HT-29 (cell line): Measurements from ENCODE around the gene IDH1. TPM values are rescaled to one million over a fixed set of nuclear protein-coding genes. Genes with fewer than 3 reads are reported as not detected.
A peak's percentile ranks its signal among the peaks of the same experiment; 100 is the strongest.
"Not testable (repeated sequence)": the region's sequence is repeated elsewhere in the genome, so short reads cannot be mapped to it uniquely, and the experiment has no call there.

Experiments used
- DNase-seq: peaks from one replicate; pipeline ENCODE4 v3.0.0-alpha.2; 2015; ENCODE audit warnings: low spot score
- total RNA-seq: library from RNA; depleted of rRNA; stranded (reverse); fragments of >200 nt; shearing (Covaris generic); gene quantifications from 2 replicates; pipeline ENCODE4 v1.2.3, GENCODE V29; 2014; rRNA removed

Gene IDH1
- total RNA-seq, 1 experiment from 2014 or later: 86.5 TPM

GRCh38 chr2:208222351-208222750, 32.5 kb downstream of the IDH1 start:
- no peak for DNase-seq

DNA sequence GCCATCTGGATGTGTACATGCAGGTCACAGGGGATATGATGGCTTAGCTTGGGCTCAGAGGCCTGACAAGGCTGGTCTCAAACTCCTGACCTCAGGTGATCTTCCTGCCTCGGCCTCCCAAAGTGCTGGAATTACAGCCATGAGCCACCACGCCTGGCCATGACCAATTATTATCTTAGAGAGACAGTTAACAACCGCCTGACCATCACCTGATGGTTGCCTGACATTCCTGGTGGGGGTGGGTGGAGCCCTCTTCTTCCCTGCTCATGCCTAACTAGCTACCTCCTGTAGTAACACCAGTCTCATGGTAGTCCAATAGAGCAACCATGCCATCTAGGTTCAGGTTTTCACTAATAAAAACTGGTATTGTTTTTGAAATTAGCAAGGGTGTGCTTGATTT, 33.0 kb downstream of the IDH1 start:
- DNase-seq: not testable (repeated sequence)

GRCh38 chr2:208210688-208211451, 44.0 kb downstream of the IDH1 start:
- no peak for DNase-seq

DNA sequence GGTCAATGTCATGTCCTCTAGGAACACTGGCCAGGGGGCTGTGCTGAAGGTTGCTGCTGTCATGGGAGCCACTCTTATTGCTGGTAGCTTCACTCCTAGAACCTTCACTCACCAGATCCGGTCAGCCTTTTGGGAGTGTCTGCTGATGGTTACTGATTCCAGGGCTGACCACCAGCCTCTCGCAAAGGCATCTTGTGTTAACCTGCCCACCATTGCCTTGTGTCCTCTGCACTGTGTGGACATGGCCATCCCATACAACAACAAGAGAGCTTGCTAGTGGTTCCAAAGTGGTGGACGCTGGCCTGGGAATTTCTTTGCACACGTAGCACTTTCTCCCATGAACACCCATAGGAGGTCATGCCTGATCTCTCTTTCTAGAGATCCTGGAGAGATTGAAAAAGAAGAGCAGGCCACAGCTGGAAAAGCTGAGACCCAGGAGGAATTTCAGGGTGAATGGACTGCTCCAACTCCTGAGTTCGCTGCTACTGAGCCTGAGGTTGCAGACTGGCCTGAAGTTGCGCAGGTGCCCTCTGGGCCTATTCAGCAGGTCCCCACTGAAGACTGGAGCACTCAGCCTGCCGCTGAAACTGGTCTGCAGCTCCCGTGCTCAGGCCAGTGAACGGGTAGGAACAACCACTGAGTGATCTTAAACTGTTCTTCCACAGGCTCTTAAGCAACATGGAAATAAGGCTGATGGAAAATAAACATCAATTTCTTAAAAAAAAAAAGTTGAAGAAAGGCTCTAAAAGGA, 46.4 kb downstream of the IDH1 start:
- DNase-seq: no peak

- DNase-seq: no peak
Measured at GRCh38 chr2:208207769-208208168, 47.1 kb downstream of the IDH1 start.

DNA sequence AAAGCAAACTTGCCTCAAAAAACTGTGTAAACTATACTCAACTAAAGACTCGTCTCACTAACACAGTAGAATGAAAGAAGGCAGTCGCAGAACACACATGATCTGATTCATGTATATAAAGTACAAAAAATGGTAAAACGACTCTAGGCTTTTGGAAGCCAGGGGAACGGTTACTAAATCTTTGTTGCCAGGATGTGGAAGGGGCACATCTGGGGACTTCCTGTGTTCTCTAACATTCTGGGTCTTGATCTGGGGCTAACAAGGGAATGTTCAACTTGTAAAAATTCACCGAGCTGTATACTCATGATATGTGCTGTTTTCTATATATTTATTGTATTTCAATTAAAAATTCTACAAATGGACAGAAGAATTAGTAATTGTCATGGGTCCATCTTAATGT, 50.7 kb downstream of the IDH1 start:
- no peak for DNase-seq

GRCh38 chr2:208195531-208195930, 59.3 kb downstream of the IDH1 start:
- DNase-seq: no peak

DNA sequence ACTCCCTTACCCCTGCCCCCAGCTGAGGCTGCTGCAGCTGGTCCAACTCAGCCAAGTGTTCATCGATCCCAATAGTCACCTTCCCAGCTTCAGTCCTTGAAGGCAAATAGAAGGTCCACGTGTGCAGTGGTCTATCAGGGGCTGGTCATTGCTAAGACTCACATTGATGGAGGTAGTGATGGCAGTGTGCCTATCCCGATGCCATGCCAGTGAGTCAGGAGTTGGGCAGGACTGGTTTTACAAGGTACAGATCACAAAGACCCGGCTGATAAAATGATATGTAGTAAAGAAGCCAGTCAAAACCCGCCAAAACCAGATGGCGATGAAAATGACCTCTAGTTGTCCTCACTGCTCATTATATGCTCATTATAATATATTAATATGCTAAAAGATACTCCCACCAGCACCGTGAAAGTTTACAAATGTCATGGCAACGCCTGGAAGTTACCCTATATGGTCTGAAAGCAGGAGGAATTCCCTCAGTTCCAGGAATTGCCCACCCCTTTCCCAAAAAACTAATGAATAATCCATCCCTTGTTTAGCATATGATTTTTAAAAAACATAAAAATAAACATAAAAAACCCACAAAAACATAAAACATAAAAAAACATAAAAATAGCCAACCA, 62.1 kb downstream of the IDH1 start:
- DNase-seq: peak; percentile 56

DNA sequence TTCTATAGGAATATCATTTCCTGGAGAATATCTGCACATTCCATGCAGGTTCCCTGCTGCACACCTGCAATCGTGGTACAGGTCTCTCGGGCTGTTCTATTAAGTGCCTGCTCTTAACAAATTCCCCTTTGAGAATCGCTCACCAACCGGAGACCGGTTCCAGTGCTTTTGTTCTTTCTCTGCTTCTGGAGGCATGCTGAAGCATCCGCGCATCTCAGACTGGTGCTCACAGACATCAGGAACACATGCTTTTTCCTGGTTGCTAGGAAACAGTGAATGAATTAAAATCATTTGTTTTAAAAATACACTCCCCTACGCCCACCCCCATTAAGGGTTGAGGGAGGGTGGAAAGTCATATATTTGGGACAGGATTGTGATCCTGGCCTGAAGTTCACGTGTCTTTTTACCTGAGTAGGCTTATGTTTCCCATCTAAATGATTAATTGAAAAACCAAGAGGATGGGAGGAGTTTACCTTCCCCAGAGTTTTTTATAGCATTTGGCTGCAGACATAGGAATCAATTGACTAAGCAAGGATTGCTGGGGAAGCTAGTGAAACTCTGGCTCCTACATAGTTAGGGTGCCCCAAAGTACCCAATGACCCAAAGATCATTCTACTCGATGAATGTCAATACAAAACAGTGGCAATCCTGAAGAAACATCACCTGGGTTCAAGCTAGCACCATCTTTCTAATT, 64.9 kb downstream of the IDH1 start, which contains the start of gene C2orf80:
C2orf80 (minus strand) TSS at position 221 of the 694 bp plus-strand sequence. CDS start 3,044 bp downstream, outside the sequence.
- DNase-seq: no peak

GRCh38 chr2:208189069-208189809, 65.6 kb downstream of the IDH1 start:
- DNase-seq: no peak

GRCh38 chr2:208186893-208187292, 68.0 kb downstream of the IDH1 start:
- no peak for DNase-seq

- DNase-seq: no peak
Measured at GRCh38 chr2:208186465-208186864, 68.4 kb downstream of the IDH1 start.

Other genes with a start within 250 kb of the IDH1 start
- 4.7 and 9.0 TPM in 2 replicates for gene PLEKHM3, start 229.5 kb downstream of the IDH1 start, total RNA-seq
- gene CRYGD, start 130.5 kb downstream of the IDH1 start, total RNA-seq: not detected in 2 replicates
- gene CRYGC, start 125.2 kb downstream of the IDH1 start, total RNA-seq: not detected in 2 replicates
- gene CRYGB, start 108.9 kb downstream of the IDH1 start, total RNA-seq: not detected in 2 replicates
- gene CRYGA, start 91.5 kb downstream of the IDH1 start, total RNA-seq: not detected in 2 replicates
- gene C2orf80, start 65.0 kb downstream of the IDH1 start, total RNA-seq: not detected in 2 replicates
- gene PIKFYVE, start 11.2 kb upstream of the IDH1 start, total RNA-seq: 7.2 and 10.1 TPM in 2 replicates
- gene PTH2R, start 151.7 kb upstream of the IDH1 start, total RNA-seq: not detected in 2 replicates